Caki2 (cell line): ENCODE measurements around the gene TPP1. TPM values are rescaled to one million over a fixed set of nuclear protein-coding genes. Genes with fewer than 3 reads are reported as not detected.

Source experiments
- DNase-seq: peaks from one replicate; pipeline ENCODE4 v3.0.0-alpha.2; 2015; ENCODE audit warnings: low read depth
- in situ Hi-C: cut with HindIII; loops from 2 replicates; pipeline ENCODE4 v1.10.0; 2016; ENCODE audit warnings: low sequenced_read_pairs, low pct_unique_long_range_greater_than_20kb, mixed read lengths
- total RNA-seq: library from RNA; depleted of rRNA; stranded (reverse); fragments of >200 nt; shearing (Covaris generic); gene quantifications from 2 replicates; pipeline ENCODE4 v1.2.3, GENCODE V29; 2014; ENCODE audit warnings: low replicate concordance

TPP1 gene
- total RNA-seq, 1 experiment from 2014 or later = 30.0 TPM

GRCh38 chr11:6576471-6577373 lies 42.5 kb downstream of the TPP1 start:
- in situ Hi-C loops = no loop called here
- DNase-seq = no peak

GRCh38 chr11:6574816-6575715 lies 44.2 kb downstream of the TPP1 start:
- DNase-seq = no peak
- in situ Hi-C loops = no loop called here

- in situ Hi-C loops = no loop called here
- no peak for DNase-seq
These were observed 47.0 kb downstream of the TPP1 start for GRCh38 chr11:6572215-6572614.

- in situ Hi-C loops = no loop called here
- DNase-seq = no peak
These were observed 47.7 kb downstream of the TPP1 start for GRCh38 chr11:6571434-6572008.

GRCh38 chr11:6570691-6571427 lies 48.4 kb downstream of the TPP1 start:
- in situ Hi-C loops = no loop called here
- DNase-seq = no peak

GRCh38 chr11:6569706-6570105 lies 49.5 kb downstream of the TPP1 start:
- in situ Hi-C loops = no loop called here
- DNase-seq = no peak

- DNase-seq = peak; percentile 31
- in situ Hi-C loops = no loop called here
These were observed 50.9 kb downstream of the TPP1 start for GRCh38 chr11:6568191-6568918.

GRCh38 chr11:6567371-6567745 lies 51.9 kb downstream of the TPP1 start:
- no peak for DNase-seq
- in situ Hi-C loops = no loop called here

- no peak for DNase-seq
- in situ Hi-C loops = no loop called here
These were observed 52.4 kb downstream of the TPP1 start for GRCh38 chr11:6566704-6567370.

- in situ Hi-C loops = no loop called here
- no peak for DNase-seq
These were observed 53.1 kb downstream of the TPP1 start for GRCh38 chr11:6565988-6566703.

- no peak for DNase-seq
- in situ Hi-C loops = no loop called here
These were observed 53.9 kb downstream of the TPP1 start for GRCh38 chr11:6565325-6565724.

GRCh38 chr11:6563667-6564066 lies 55.6 kb downstream of the TPP1 start:
- in situ Hi-C loops = no loop called here
- no peak for DNase-seq

GRCh38 chr11:6563121-6563619 lies 56.1 kb downstream of the TPP1 start:
- DNase-seq = no peak
- in situ Hi-C loops = no loop called here
